Measurements from ENCODE around the gene ZSCAN26. TPM values are rescaled to one million over a fixed set of nuclear protein-coding genes. Genes with fewer than 3 reads are reported as not detected.

Gene ZSCAN26
- total RNA-seq, 1 donor from 2014 or later, result 18.4 TPM

DNA sequence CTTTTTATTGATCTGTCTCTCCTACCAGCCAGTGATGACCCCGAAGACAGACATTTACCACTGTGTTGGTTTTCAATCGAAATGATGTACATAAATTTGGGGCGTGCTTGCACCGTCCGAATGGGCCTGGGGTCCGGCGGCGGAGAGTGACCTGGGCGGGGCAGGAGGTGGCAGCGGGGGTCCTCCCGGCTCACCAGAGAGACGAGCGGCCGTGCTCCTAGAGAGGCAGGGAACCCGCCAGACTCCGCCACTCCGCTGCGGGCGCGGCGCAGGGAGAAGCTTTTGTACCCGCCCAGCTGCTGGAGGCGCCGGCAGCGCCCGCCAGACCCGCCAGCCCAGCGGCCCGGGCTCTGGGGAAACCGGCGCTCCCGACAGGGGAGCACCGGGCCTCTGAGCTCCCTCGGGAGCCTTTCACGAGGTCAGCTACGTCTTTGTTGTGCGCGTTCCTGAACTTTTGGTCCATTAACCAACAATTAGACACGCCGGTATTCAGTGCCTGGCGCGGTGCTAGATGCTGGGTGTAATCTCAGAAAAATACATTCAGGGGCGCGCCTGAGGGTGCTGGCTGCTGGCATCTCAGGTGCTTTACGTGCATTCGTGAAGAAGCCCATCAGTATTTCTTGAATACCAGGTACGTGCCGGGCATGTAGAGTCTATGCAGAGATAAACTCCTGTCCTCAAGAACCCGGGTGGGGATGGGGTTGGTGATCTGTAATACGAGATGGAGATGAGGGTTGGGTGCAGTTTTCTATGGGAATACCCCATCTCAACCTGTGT, 14.5 kb downstream of the ZSCAN26 start, which contains the start of gene PGBD1:
Gene PGBD1 (plus strand): TSS at position 285 of the 777 bp plus-strand sequence. CDS start 2,242 bp downstream, outside the sequence.
- DNase-seq (ENCODE audit: low spot score), result peak; percentile 85
- TF ChIP-seq, protein P1, sequence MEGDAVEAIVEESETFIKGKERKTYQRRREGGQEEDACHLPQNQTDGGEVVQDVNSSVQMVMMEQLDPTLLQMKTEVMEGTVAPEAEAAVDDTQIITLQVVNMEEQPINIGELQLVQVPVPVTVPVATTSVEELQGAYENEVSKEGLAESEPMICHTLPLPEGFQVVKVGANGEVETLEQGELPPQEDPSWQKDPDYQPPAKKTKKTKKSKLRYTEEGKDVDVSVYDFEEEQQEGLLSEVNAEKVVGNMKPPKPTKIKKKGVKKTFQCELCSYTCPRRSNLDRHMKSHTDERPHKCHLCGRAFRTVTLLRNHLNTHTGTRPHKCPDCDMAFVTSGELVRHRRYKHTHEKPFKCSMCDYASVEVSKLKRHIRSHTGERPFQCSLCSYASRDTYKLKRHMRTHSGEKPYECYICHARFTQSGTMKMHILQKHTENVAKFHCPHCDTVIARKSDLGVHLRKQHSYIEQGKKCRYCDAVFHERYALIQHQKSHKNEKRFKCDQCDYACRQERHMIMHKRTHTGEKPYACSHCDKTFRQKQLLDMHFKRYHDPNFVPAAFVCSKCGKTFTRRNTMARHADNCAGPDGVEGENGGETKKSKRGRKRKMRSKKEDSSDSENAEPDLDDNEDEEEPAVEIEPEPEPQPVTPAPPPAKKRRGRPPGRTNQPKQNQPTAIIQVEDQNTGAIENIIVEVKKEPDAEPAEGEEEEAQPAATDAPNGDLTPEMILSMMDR (IDR thresholded peaks at IDR 0.05; ENCODE audit: unreplicated experiment), result no peak
- peak within 1 kb of the TSS; percentile 95 for H3K4me3 Mint-ChIP-seq (ENCODE audit: unreplicated experiment)
- H3K4me1 Mint-ChIP-seq (ENCODE audit: unreplicated experiment), result peaks cover 13% of the 10 kb centered on the region
- H3K9me3 Mint-ChIP-seq (ENCODE audit: unreplicated experiment), result no peaks in the 10 kb centered on the region
- peaks cover 6% of the 10 kb centered on the region for H3K36me3 Mint-ChIP-seq (ENCODE audit: low read depth, unreplicated experiment)
- peak within 1 kb of the TSS; percentile 40 for H3K27ac Mint-ChIP-seq (ENCODE audit: unreplicated experiment)
- no peaks in the 10 kb centered on the region for H3K27me3 Mint-ChIP-seq (ENCODE audit: unreplicated experiment)

DNA sequence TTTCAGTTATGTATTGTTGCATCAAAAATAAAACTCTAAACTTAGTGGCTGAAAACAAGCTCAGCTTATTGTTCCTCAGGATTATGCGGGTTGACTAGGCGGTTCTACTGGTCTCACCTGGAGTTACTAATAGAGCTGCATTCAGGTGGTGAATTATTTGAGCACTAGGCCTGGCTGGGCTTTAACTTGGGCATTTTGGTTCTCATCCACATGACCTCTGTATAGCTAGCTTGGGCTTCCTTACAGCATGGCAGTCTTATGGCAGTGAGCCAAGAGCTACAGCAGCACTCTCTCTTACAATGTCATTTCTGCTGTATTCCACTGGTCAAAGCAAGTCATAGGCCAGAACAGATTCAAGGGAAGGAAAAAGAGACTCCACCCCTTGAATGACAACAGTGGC, 16.0 kb downstream of the ZSCAN26 start:
- H3K4me3 Mint-ChIP-seq (ENCODE audit: unreplicated experiment), result peak overlapping the region; percentile 52
- no peak overlapping the region for H3K27ac Mint-ChIP-seq (ENCODE audit: unreplicated experiment)
- H3K27me3 Mint-ChIP-seq (ENCODE audit: unreplicated experiment), result no peaks in the 10 kb centered on the region

DNA sequence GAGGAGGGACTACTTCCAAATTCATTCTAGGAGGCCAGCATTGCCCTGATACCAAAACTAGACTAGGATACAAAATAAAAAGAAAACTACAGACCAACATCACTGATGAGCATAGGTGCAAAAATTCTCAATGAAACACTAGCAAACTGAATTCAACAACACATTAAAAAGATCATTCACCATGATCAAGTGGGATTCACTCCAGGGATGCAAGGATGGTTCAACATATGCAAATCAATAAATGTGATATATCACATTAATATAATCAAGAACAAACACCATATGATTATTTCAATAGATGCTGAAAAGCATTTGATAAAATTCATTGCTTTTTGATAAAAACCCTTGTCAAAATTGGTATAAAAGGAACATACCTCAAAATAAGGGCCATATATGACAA, 24.6 kb downstream of the ZSCAN26 start:
- Mint-ChIP-seq H3K27me3 (ENCODE audit: unreplicated experiment) (no peaks in the 10 kb centered on the region), H3K4me1 (ENCODE audit: unreplicated experiment) (peaks cover 2% of the 10 kb centered on the region), H3K36me3 (ENCODE audit: low read depth, unreplicated experiment) (peaks cover 6% of the 10 kb centered on the region), H3K9me3 (ENCODE audit: unreplicated experiment) (no peaks in the 10 kb centered on the region), H3K27ac (ENCODE audit: unreplicated experiment) (no peak overlapping the region), H3K4me3 (ENCODE audit: unreplicated experiment) (no peak overlapping the region)
- TF ChIP-seq, protein P1 (IDR thresholded peaks at IDR 0.05; ENCODE audit: unreplicated experiment), result no peak
- DNase-seq (ENCODE audit: low spot score), result no peak

More for the DNA sequence above, 16.0 kb downstream of the ZSCAN26 start:
- no peaks in the 10 kb centered on the region for H3K9me3 Mint-ChIP-seq (ENCODE audit: unreplicated experiment)
- H3K4me1 Mint-ChIP-seq (ENCODE audit: unreplicated experiment), result peaks cover 16% of the 10 kb centered on the region
- peaks cover 3% of the 10 kb centered on the region for H3K36me3 Mint-ChIP-seq (ENCODE audit: low read depth, unreplicated experiment)
- TF ChIP-seq, protein P1 (IDR thresholded peaks at IDR 0.05; ENCODE audit: unreplicated experiment), result no peak
- DNase-seq (ENCODE audit: low spot score), result no peak

DNA sequence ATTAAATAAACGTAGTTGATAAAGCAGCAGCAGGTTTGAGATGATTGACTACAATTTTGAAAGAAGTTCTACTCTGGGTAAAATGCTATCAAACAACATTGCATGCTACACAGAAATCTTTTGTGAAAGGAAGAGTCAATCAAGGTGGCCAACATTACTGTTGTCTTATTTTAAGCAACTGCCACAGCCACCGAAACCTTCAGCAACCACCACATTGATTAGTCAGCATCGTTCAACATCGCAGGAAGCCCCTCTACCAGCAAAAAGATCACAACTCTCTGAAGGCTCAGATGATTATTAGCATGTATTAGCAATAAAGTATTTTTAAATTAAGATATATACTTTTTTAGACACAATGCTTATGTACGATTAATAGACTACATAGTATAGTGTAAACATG, 28.4 kb downstream of the ZSCAN26 start:
- TF ChIP-seq, protein P1 (IDR thresholded peaks at IDR 0.05; ENCODE audit: unreplicated experiment), result no peak
- H3K4me3 Mint-ChIP-seq (ENCODE audit: unreplicated experiment), result no peak overlapping the region
- peaks cover 4% of the 10 kb centered on the region for H3K36me3 Mint-ChIP-seq (ENCODE audit: low read depth, unreplicated experiment)
- DNase-seq (ENCODE audit: low spot score), result no peak
- H3K27ac Mint-ChIP-seq (ENCODE audit: unreplicated experiment), result no peak overlapping the region
- no peaks in the 10 kb centered on the region for H3K9me3 Mint-ChIP-seq (ENCODE audit: unreplicated experiment)
- H3K27me3 Mint-ChIP-seq (ENCODE audit: unreplicated experiment), result no peaks in the 10 kb centered on the region
- H3K4me1 Mint-ChIP-seq (ENCODE audit: unreplicated experiment), result no peaks in the 10 kb centered on the region

DNA sequence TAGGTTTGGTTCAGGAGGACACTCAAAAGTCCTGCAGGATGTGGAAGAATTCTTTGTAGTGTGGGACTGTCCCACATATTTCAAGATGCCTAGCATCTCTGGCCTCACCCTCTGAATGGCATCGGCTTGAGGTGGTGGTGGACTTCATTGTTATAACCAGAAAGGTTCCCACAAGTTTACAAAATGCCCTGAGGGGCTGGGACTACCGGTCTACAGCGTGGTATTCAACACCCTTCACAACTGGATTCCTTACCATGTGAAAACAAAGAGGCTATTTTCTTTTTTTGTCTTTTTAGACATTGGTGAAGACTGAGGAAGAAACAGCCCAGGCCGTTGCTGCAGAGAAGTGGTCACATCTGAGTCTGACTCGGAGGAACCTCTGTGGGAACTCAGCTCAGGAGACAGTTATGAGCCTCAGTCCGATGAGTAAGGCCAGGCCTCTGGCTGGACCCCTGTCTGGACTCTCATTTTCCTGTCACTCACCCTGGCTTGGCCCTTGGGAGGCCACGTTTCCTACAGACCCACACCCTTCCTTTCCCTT, 29.6 kb downstream of the ZSCAN26 start:
- Mint-ChIP-seq H3K27me3 (ENCODE audit: unreplicated experiment) (no peaks in the 10 kb centered on the region), H3K9me3 (ENCODE audit: unreplicated experiment) (no peaks in the 10 kb centered on the region), H3K4me3 (ENCODE audit: unreplicated experiment) (no peak overlapping the region), H3K27ac (ENCODE audit: unreplicated experiment) (no peak overlapping the region), H3K4me1 (ENCODE audit: unreplicated experiment) (no peaks in the 10 kb centered on the region), H3K36me3 (ENCODE audit: low read depth, unreplicated experiment) (peaks cover 4% of the 10 kb centered on the region)
- DNase-seq (ENCODE audit: low spot score), result no peak
- TF ChIP-seq, protein P1 (IDR thresholded peaks at IDR 0.05; ENCODE audit: unreplicated experiment), result no peak

All from endothelial cell (in vitro differentiated cells).